GM12874 (cell line): ENCODE data around the gene GPR27.

ENCODE experiments used
- TF ChIP-seq, protein P1 (sequence below): IDR thresholded peaks from 2 replicates; pipeline ENCODE4 v1.5.1; 2011; ENCODE audit warnings: low read depth, mild to moderate bottlenecking, control low read depth, low read length, moderate library complexity; ENCODE audit not compliant: insufficient read depth

Gene GPR27

DNA sequence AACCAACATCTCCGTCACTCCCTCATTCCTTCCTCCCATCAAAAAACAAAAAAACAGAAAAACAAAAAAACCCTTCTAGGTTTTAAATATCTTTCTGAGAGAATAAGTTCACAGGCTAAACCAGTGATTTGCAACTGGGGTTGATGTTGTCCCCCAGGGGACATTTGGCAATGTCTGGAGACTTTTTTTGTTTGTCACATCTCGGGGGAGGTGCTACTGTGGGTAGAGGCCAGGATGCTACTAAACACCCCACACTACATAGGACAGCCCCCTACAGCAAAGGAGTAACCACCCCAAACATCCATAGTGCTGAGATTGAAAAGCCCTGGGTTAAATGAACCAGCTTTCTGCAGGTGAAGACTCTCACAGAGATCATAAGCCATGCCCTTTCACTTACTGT, 48.3 kb downstream of the GPR27 start:
- TF ChIP-seq, protein P1, sequence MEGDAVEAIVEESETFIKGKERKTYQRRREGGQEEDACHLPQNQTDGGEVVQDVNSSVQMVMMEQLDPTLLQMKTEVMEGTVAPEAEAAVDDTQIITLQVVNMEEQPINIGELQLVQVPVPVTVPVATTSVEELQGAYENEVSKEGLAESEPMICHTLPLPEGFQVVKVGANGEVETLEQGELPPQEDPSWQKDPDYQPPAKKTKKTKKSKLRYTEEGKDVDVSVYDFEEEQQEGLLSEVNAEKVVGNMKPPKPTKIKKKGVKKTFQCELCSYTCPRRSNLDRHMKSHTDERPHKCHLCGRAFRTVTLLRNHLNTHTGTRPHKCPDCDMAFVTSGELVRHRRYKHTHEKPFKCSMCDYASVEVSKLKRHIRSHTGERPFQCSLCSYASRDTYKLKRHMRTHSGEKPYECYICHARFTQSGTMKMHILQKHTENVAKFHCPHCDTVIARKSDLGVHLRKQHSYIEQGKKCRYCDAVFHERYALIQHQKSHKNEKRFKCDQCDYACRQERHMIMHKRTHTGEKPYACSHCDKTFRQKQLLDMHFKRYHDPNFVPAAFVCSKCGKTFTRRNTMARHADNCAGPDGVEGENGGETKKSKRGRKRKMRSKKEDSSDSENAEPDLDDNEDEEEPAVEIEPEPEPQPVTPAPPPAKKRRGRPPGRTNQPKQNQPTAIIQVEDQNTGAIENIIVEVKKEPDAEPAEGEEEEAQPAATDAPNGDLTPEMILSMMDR = no peak

GRCh38 chr3:71803248-71803647, 49.6 kb downstream of the GPR27 start:
- TF ChIP-seq, protein P1 = no peak

- TF ChIP-seq, protein P1 = no peak
These were observed 51.5 kb downstream of the GPR27 start for GRCh38 chr3:71805199-71805598.

DNA sequence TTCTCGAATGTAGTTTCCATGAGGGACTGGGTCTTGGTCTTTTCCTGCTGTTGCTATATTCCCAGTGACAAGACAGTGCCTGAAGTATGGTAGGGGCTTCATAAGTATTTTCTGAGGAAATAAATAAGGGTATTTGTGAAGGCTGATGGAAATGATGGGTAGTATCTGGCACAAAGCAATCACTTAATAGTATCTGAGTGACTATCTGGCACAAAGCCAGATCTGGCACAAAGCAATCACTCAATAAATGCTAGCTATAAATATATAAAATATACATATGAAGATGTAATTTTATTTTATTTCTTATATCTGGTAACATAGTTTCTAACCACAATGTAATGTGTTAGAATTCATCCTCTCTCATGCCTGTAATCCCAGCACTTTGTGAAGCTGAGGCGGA, 52.0 kb downstream of the GPR27 start:
- TF ChIP-seq, protein P1 = no peak
